H9 (cell line): ENCODE data around the gene SGCD. TPM values are rescaled to one million over a fixed set of nuclear protein-coding genes. Genes with fewer than 3 reads are reported as not detected.

Source experiments
- DNase-seq: peaks from one replicate; pipeline ENCODE4 v3.0.0-alpha.2; 2017
- H2AFZ ChIP-seq: one replicate; pipeline ENCODE4 v1.6.1; 2013; ENCODE audit warnings: mild to moderate bottlenecking, low read length, control low read depth, moderate library complexity
- H2AK5ac ChIP-seq: 2 replicates; pipeline ENCODE4 v1.6.1; 2013; ENCODE audit warnings: low read length, control low read depth, mixed read lengths; ENCODE audit not compliant: insufficient read length
- H2BK120ac ChIP-seq: one replicate; pipeline ENCODE4 v1.6.1; 2013; ENCODE audit warnings: low read depth, mild to moderate bottlenecking, low read length, control low read depth, inconsistent platforms; ENCODE audit not compliant: poor library complexity, severe bottlenecking
- H2BK12ac ChIP-seq: 2 replicates; pipeline ENCODE4 v1.6.1; 2013; ENCODE audit warnings: low read length, control low read depth, mixed read lengths, low read depth; ENCODE audit not compliant: insufficient read length
- H2BK15ac ChIP-seq: 2 replicates; pipeline ENCODE4 v1.6.1; 2013; ENCODE audit warnings: low read depth, low read length, control low read depth
- H2BK20ac ChIP-seq: one replicate; pipeline ENCODE4 v1.6.1; 2013; ENCODE audit warnings: low read depth, mild to moderate bottlenecking, low read length, control low read depth, inconsistent platforms; ENCODE audit not compliant: poor library complexity, severe bottlenecking
- H2BK5ac ChIP-seq: 2 replicates; pipeline ENCODE4 v1.6.1; 2013; ENCODE audit warnings: low read length, control low read depth, mixed read lengths; ENCODE audit not compliant: insufficient read length
- H3K14ac ChIP-seq: 2 replicates; pipeline ENCODE4 v1.6.1; 2013; ENCODE audit warnings: low read length, control low read depth; ENCODE audit not compliant: insufficient read depth
- H3K18ac ChIP-seq: 2 replicates; pipeline ENCODE4 v1.6.1; 2013; ENCODE audit warnings: low read depth, mild to moderate bottlenecking, mixed read lengths, low read length, control low read depth; ENCODE audit not compliant: insufficient read length
- H3K23ac ChIP-seq: 2 replicates; pipeline ENCODE4 v1.6.1; 2013; ENCODE audit warnings: low read length, control low read depth, mixed read lengths, low read depth; ENCODE audit not compliant: insufficient read length
- H3K23me2 ChIP-seq: 2 replicates; pipeline ENCODE4 v1.6.1; 2013; ENCODE audit warnings: low read depth, mild to moderate bottlenecking, mixed read lengths, low read length, control low read depth; ENCODE audit not compliant: insufficient read length, poor library complexity, severe bottlenecking
- H3K27ac ChIP-seq: 2 replicates; pipeline ENCODE4 v1.5.1; 2013; ENCODE audit warnings: low read length, control low read depth, mixed read lengths, low read depth; ENCODE audit not compliant: insufficient read length
- H3K27me3 ChIP-seq: 2 replicates; pipeline ENCODE4 v1.6.1; 2013; ENCODE audit warnings: low read length, control low read depth, inconsistent platforms; ENCODE audit not compliant: insufficient read depth
- H3K4ac ChIP-seq: 2 replicates; pipeline ENCODE4 v1.6.1; 2013; ENCODE audit warnings: low read depth, mild to moderate bottlenecking, control low read depth, inconsistent platforms, low read length, moderate library complexity
- H3K4me1 ChIP-seq: 2 replicates; pipeline ENCODE4 v1.6.1; 2013; ENCODE audit warnings: low read length, control low read depth, inconsistent platforms; ENCODE audit not compliant: insufficient read depth
- H3K4me2 ChIP-seq: 2 replicates; pipeline ENCODE4 v1.6.1; 2013; ENCODE audit warnings: low read length, control low read depth, mixed read lengths; ENCODE audit not compliant: insufficient read length, insufficient read depth
- H3K56ac ChIP-seq: 2 replicates; pipeline ENCODE4 v1.6.1; 2013; ENCODE audit warnings: low read depth, mild to moderate bottlenecking, mixed read lengths, low read length, control low read depth; ENCODE audit not compliant: insufficient read length
- H3K79me1 ChIP-seq: 2 replicates; pipeline ENCODE4 v1.6.1; 2013; ENCODE audit warnings: low read depth, mild to moderate bottlenecking, moderate library complexity, low read length, control low read depth, inconsistent platforms; ENCODE audit not compliant: insufficient read depth, poor library complexity, severe bottlenecking
- H3K79me2 ChIP-seq: 2 replicates; pipeline ENCODE4 v1.6.1; 2013; ENCODE audit warnings: low read length, control low read depth, inconsistent platforms; ENCODE audit not compliant: insufficient read depth
- H3K9ac ChIP-seq: 2 replicates; pipeline ENCODE4 v1.6.1; 2013; ENCODE audit warnings: low read length, control low read depth, mixed read lengths; ENCODE audit not compliant: insufficient read length; ENCODE audit errors: extremely low read depth
- H3K9me3 ChIP-seq: one replicate; pipeline ENCODE4 v1.6.1; 2013; ENCODE audit warnings: low read depth, low read length, inconsistent platforms; ENCODE audit not compliant: control insufficient read depth
- H3T11ph ChIP-seq: one replicate; pipeline ENCODE4 v1.6.1; 2013; ENCODE audit warnings: mild to moderate bottlenecking, low read length, control low read depth, inconsistent platforms
- H4K20me1 ChIP-seq: one replicate; pipeline ENCODE4 v1.6.1; 2013; ENCODE audit not compliant: control insufficient read depth, insufficient read length, insufficient read depth
- H4K5ac ChIP-seq: 2 replicates; pipeline ENCODE4 v1.6.1; 2013; ENCODE audit warnings: low read depth, mild to moderate bottlenecking, mixed read lengths, low read length, control low read depth; ENCODE audit not compliant: insufficient read length
- H4K8ac ChIP-seq: replicated peaks from 2 replicates; pipeline ENCODE4 v1.6.1; 2013; ENCODE audit warnings: low read length, control low read depth, mixed read lengths, low read depth; ENCODE audit not compliant: insufficient read length
- H4K91ac ChIP-seq: 2 replicates; pipeline ENCODE4 v1.6.1; 2013; ENCODE audit warnings: low read depth, mild to moderate bottlenecking, moderate library complexity, mixed read lengths, low read length, control low read depth; ENCODE audit not compliant: insufficient read length
- H3K27ac Mint-ChIP-seq, 3 experiments: 2 replicates in 2 of 3; 3 replicates in 1 of 3; pipeline ENCODE4 v1.8.0; 2020 to 2021; ENCODE audit warnings: mixed read lengths in 3 of 3, mild to moderate bottlenecking in 1 of 3, moderate library complexity in 1 of 3
- H3K27me3 Mint-ChIP-seq: 2 replicates; pipeline ENCODE4 v1.8.0; 2021; ENCODE audit warnings: low read depth, mild to moderate bottlenecking, moderate library complexity, mixed read lengths
- H3K36me3 Mint-ChIP-seq, 3 experiments: 2 replicates in 2 of 3; 3 replicates in 1 of 3; pipeline ENCODE4 v1.8.0; 2020 to 2021; ENCODE audit warnings: low read depth in 3 of 3, mixed read lengths in 3 of 3; ENCODE audit not compliant: insufficient read depth in 1 of 3
- H3K4me1 Mint-ChIP-seq, 2 experiments: 2 replicates each; pipeline ENCODE4 v1.8.0; 2020; ENCODE audit warnings: mixed read lengths in 2 of 2
- H3K4me3 Mint-ChIP-seq, 2 experiments: 2 replicates in 1 of 2; 3 replicates in 1 of 2; pipeline ENCODE4 v1.8.0; 2020 to 2021; ENCODE audit warnings: mild to moderate bottlenecking in 2 of 2, mixed read lengths in 2 of 2, moderate library complexity in 1 of 2
- H3K9me3 Mint-ChIP-seq, 2 experiments: 2 replicates in 1 of 2; 3 replicates in 1 of 2; pipeline ENCODE4 v1.8.0; 2020; ENCODE audit warnings: mild to moderate bottlenecking in 2 of 2, mixed read lengths in 2 of 2, moderate library complexity in 1 of 2
- CTCF ChIP-seq: fragments of 200-600 bp; sonication (generic); conservative IDR thresholded peaks from 3 replicates; pipeline ENCODE4 v1.8.0; 2021; ENCODE audit warnings: antibody characterized with exemption, mild to moderate bottlenecking
- WGBS: extraction: QIAGEN DNeasy Blood & Tissue Kit; methylation state at CpG from one replicate; pipeline ENCODE4 v1.1.7; 2013; ENCODE audit warnings: missing lambda C conversion rate, low lambda C conversion rate, mixed read lengths; ENCODE audit not compliant: insufficient read length; ENCODE audit errors: extremely low coverage; 5-methylcytosine and 5-hydroxymethylcytosine counted together
- total RNA-seq: library from RNA; stranded (reverse); gene quantifications from 2 replicates; pipeline ENCODE4 v1.2.1, GENCODE V29; 2021

The SGCD gene
- total RNA-seq, 1 experiment from 2014 or later = 0.11 TPM

- no peak overlapping the region for H2AK5ac ChIP-seq
- no peak overlapping the region for H3K4ac ChIP-seq
- Mint-ChIP-seq H3K36me3 (no peaks in the 10 kb centered on the region), H3K4me3 (no peak overlapping the region), H3K27me3 (no peaks in the 10 kb centered on the region), H3K9me3 (no peaks in the 10 kb centered on the region), H3K4me1 (peaks cover 16 to 37% of the 10 kb centered on the region in 2 experiments), H3K27ac (no peak overlapping the region)
- H4K20me1 ChIP-seq = no peaks in the 10 kb centered on the region
- H2BK12ac ChIP-seq = no peak overlapping the region
- H3K9ac ChIP-seq = no peak overlapping the region
- no peak overlapping the region for H3K4me2 ChIP-seq
- H3K23ac ChIP-seq = no peak overlapping the region
- H4K5ac ChIP-seq = no peak overlapping the region
- no peak overlapping the region for H4K91ac ChIP-seq
- no peak overlapping the region for H4K8ac ChIP-seq
- no peak for DNase-seq
- H3K23me2 ChIP-seq = no peaks in the 10 kb centered on the region
- H3K9me3 ChIP-seq = no peaks in the 10 kb centered on the region
- H3K27me3 ChIP-seq = no peaks in the 10 kb centered on the region
- no peak overlapping the region for H3K14ac ChIP-seq
- 0 out of 2 replicates have a peak, but pooled peaks cover 3% of the 10 kb centered on the region for H3K4me1 ChIP-seq
- no peak overlapping the region for H2BK20ac ChIP-seq
- H3K79me2 ChIP-seq = no peaks in the 10 kb centered on the region
- no peak overlapping the region for H3T11ph ChIP-seq
- WGBS = no CpG with 5 or more reads among the region's 2 CpGs
- H3K56ac ChIP-seq = no peak overlapping the region
- H2BK15ac ChIP-seq = no peak overlapping the region
- H2AFZ ChIP-seq = no peak overlapping the region
- no peak overlapping the region for H2BK120ac ChIP-seq
- TF ChIP-seq CTCF = no peak
- H2BK5ac ChIP-seq = no peak overlapping the region
- H3K79me1 ChIP-seq = no peaks in the 10 kb centered on the region
- no peak overlapping the region for H3K27ac ChIP-seq
- no peak overlapping the region for H3K18ac ChIP-seq
Observed at GRCh38 chr5:156691572-156691971, 364.6 kb downstream of the SGCD start.
